ENCODE measurements around the gene ZNF423.

ZNF423 gene

GRCh38 chr16:49617710-49618330 is 238.1 kb downstream of the ZNF423 start:
- DNase-seq: no peak

GRCh38 chr16:49617016-49617629 is 238.8 kb downstream of the ZNF423 start:
- DNase-seq: no peak

- DNase-seq: no peak
Observed at GRCh38 chr16:49615576-49615975, 240.3 kb downstream of the ZNF423 start.

- DNase-seq: no peak
Observed at GRCh38 chr16:49610983-49611382, 244.9 kb downstream of the ZNF423 start.

GRCh38 chr16:49608779-49609178 is 247.1 kb downstream of the ZNF423 start:
- DNase-seq: no peak

- no peak for DNase-seq
Observed at GRCh38 chr16:49608098-49608497, 247.8 kb downstream of the ZNF423 start.

GRCh38 chr16:49605536-49606254 is 250.2 kb downstream of the ZNF423 start:
- DNase-seq: no peak

GRCh38 chr16:49604602-49605001 is 251.3 kb downstream of the ZNF423 start:
- DNase-seq: no peak

- no peak for DNase-seq
Observed at GRCh38 chr16:49603956-49604355, 252.0 kb downstream of the ZNF423 start.

GRCh38 chr16:49602976-49603310 is 253.0 kb downstream of the ZNF423 start:
- no peak for DNase-seq

- no peak for DNase-seq
Observed at GRCh38 chr16:49602201-49602975, 253.5 kb downstream of the ZNF423 start.

GRCh38 chr16:49601576-49601975 is 254.3 kb downstream of the ZNF423 start:
- DNase-seq: no peak

GRCh38 chr16:49600976-49601375 is 254.9 kb downstream of the ZNF423 start:
- DNase-seq: no peak

GRCh38 chr16:49600536-49600935 is 255.4 kb downstream of the ZNF423 start:
- no peak for DNase-seq

- no peak for DNase-seq
Observed at GRCh38 chr16:49599704-49600103, 256.2 kb downstream of the ZNF423 start.

GRCh38 chr16:49599281-49599680 is 256.6 kb downstream of the ZNF423 start:
- DNase-seq: no peak

GRCh38 chr16:49598383-49599170 is 257.3 kb downstream of the ZNF423 start:
- DNase-seq: no peak

GRCh38 chr16:49597796-49598195 is 258.1 kb downstream of the ZNF423 start:
- DNase-seq: no peak

GRCh38 chr16:49596648-49597291 is 259.1 kb downstream of the ZNF423 start:
- DNase-seq: no peak

- DNase-seq: no peak
Observed at GRCh38 chr16:49596068-49596467, 259.8 kb downstream of the ZNF423 start.

- DNase-seq: no peak
Observed at GRCh38 chr16:49594685-49595498, 261.0 kb downstream of the ZNF423 start.
